Kidney (tissue), 14 donors: Measurements from ENCODE around the gene AOPEP. TPM values are rescaled to one million over a fixed set of nuclear protein-coding genes. Genes with fewer than 3 reads are reported as not detected.

Source experiments
- DNase-seq, 5 donors: peaks; one replicate each; pipeline ENCODE4 v3.0.0-alpha.2; 2013 to 2020
- FAIRE-seq: peaks from 2 replicates; lab custom pipeline; 2012; peaks lifted over from hg19 to GRCh38; lab: Jason Lieb, UNC
- H3K27ac ChIP-seq, 2 donors: one replicate each; pipeline ENCODE4 v1.7.0; 2013; ENCODE audit warnings: low read depth in 2 of 2, low read length in 2 of 2, inconsistent platforms in 1 of 2
- H3K27me3 ChIP-seq: one replicate; pipeline ENCODE4 v1.7.1; 2013; ENCODE audit warnings: low read length, inconsistent platforms; ENCODE audit not compliant: control insufficient read depth, insufficient read depth
- H3K36me3 ChIP-seq, 3 donors: one replicate each; pipeline versions ENCODE4 v1.7.0 to v1.7.1; 2013; ENCODE audit warnings: low read length in 3 of 3, control low read depth in 1 of 3, inconsistent platforms in 1 of 3; ENCODE audit not compliant: insufficient read depth in 3 of 3, control insufficient read depth in 2 of 3
- H3K4me1 ChIP-seq, 3 donors: one replicate each; pipeline versions ENCODE4 v1.7.0 to v1.7.1; 2013; ENCODE audit warnings: low read length in 3 of 3, inconsistent platforms in 1 of 3, low read depth in 1 of 3; ENCODE audit not compliant: control insufficient read depth in 2 of 3, insufficient read depth in 2 of 3
- H3K4me3 ChIP-seq, 3 donors: one replicate each; pipeline versions ENCODE4 v1.7.0 to v1.8.1; 2013; ENCODE audit warnings: low read length in 3 of 3, control low read depth in 1 of 3, inconsistent platforms in 1 of 3
- H3K9ac ChIP-seq, 3 donors: one replicate each; pipeline versions ENCODE4 v1.7.0 to v1.7.1; 2013; ENCODE audit warnings: low read length in 3 of 3, control low read depth in 1 of 3, inconsistent platforms in 1 of 3
- H3K9me3 ChIP-seq, 3 donors: one replicate each; pipeline versions ENCODE4 v1.7.0 to v1.7.1; 2013; ENCODE audit warnings: low read length in 3 of 3, control low read depth in 1 of 3, inconsistent platforms in 1 of 3; ENCODE audit not compliant: control insufficient read depth in 2 of 3, insufficient read depth in 1 of 3
- intact Hi-C: fragments of 100-400 bp; cut with DNase I; formaldehyde crosslinking; loops from one replicate; pipeline ENCODE4 v1.11.1; 2022
- polyA plus RNA-seq: library from polyadenylated mRNA; stranded (reverse); fragments of 350-450 nt; fragmentation: Illumina TruSeq; extraction: RNeasy Lipid Tissue Mini Kit (QIAGEN cat#74804); gene quantifications from one replicate; pipeline ENCODE4 v1.2.3, GENCODE V29; 2014; ENCODE audit warnings: low read depth, low replicate concordance; ENCODE audit not compliant: insufficient read depth
- total RNA-seq: library from RNA; stranded (reverse); fragmentation: NEBNext Ultra II Directional; extraction: Animal tissue kit (Norgen Biotek cat#: 25700); gene quantifications from one replicate; pipeline ENCODE4 v1.2.1, GENCODE V29; 2021
- TF ChIP-seq, protein P1 (sequence below): IDR thresholded peaks from 3 replicates; pipeline ENCODE4 v1.5.1; 2012; ENCODE audit warnings: mild to moderate bottlenecking, moderate library complexity, borderline replicate concordance; ENCODE audit not compliant: insufficient read depth; ENCODE audit errors: extremely low read depth
- donor health status: control.
- donor health status: control.
- donor health status: control.
- donor health status: control.
- donor health status: control.
- donor health status: DM: yes; HTN: yes; CAD: no.
- donor health status: Normal renal cell carcinoma (clear cell type).

AOPEP gene
- total and polyA plus RNA-seq, 2 donors from 2014 or later, result 52.2 to 119 TPM

DNA sequence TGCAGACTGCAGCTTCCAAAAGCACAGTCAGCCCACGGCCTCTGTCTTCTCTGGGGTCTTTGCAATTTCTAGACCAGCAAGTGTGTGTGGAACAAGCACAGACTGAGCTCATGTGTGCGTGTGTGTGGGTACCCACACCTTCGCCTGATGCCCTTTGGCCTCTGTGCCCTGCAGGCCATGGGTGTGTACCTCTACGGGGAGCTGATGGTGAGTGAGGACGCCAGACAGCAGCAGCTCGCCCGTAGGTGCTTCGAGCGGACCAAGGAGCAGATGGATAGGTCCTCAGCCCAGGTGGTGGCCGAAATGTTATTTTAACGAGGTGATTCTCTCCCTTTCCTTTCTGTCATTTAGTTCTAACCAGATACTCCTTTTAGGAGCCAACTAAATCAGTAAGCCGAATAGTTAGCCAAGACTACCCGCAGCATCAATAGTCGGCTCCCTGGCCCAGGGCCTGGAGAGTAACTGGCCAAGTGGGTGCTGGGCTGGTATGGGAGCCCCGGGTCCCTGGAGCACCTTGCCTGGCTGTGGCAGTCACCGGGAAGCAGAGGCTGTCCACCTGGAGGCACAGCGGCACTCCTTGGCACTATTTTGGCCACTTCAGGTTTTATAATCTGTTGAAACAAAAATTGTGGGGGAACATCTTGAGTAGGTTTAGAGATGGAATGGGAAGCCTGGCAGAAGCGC lies 356.0 kb downstream of the AOPEP start:
- peaks cover 4 to 18% (median 12%) of the 10 kb centered on the region in 3 donors for H3K4me1 ChIP-seq
- no peak for FAIRE-seq
- H3K4me3 ChIP-seq, result no peak overlapping the region
- no peak for DNase-seq
- H3K36me3 ChIP-seq, result peaks cover 9 to 59% (median 35%) of the 10 kb centered on the region in 3 donors
- H3K27me3 ChIP-seq, result no peaks in the 10 kb centered on the region
- H3K9me3 ChIP-seq, result no peaks in the 10 kb centered on the region
- intact Hi-C loops, result no loop called here
- H3K27ac ChIP-seq, result no peak overlapping the region
- H3K9ac ChIP-seq, result no peak overlapping the region
- TF ChIP-seq, protein P1, sequence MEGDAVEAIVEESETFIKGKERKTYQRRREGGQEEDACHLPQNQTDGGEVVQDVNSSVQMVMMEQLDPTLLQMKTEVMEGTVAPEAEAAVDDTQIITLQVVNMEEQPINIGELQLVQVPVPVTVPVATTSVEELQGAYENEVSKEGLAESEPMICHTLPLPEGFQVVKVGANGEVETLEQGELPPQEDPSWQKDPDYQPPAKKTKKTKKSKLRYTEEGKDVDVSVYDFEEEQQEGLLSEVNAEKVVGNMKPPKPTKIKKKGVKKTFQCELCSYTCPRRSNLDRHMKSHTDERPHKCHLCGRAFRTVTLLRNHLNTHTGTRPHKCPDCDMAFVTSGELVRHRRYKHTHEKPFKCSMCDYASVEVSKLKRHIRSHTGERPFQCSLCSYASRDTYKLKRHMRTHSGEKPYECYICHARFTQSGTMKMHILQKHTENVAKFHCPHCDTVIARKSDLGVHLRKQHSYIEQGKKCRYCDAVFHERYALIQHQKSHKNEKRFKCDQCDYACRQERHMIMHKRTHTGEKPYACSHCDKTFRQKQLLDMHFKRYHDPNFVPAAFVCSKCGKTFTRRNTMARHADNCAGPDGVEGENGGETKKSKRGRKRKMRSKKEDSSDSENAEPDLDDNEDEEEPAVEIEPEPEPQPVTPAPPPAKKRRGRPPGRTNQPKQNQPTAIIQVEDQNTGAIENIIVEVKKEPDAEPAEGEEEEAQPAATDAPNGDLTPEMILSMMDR, result no peak

DNA sequence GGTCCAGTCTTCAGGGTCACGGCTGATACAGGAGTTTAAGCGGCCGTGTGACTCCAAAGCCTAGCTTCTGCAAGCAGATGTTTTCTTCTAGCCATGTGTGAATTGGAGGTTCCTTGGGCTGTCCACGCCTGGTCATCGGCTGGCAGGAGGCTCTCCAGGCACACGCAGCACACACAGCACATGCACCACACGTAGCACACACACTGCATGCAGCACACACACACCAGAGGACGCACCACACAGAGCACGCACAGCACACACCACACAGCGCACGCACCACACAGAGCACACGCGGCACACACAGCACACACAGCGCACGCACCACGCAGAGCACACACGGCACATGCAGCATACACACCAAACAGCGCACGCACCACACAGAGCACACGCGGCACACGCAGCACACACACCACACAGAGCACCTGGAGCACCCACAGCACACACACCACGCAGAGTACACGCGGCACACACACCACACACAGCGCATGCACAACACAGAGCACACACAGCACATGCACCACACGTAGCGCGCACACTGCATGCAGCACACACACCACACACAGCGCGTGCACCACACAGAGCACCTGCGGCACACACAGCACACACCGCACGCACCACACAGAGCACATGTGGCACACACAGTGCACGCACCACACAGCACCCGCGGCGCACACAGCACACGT lies 356.7 kb downstream of the AOPEP start:
- TF ChIP-seq, protein P1, result no peak
- Histone ChIP-seq H3K4me1 (peaks cover 3 to 15% (median 9%) of the 10 kb centered on the region in 3 donors), H3K27ac (no peak overlapping the region), H3K9me3 (no peaks in the 10 kb centered on the region), H3K4me3 (no peak overlapping the region), H3K27me3 (no peaks in the 10 kb centered on the region), H3K36me3 (peaks cover 9 to 59% (median 35%) of the 10 kb centered on the region in 3 donors), H3K9ac (no peak overlapping the region)
- no peak for DNase-seq
- no peak for FAIRE-seq
- intact Hi-C loops, result no loop called here

DNA sequence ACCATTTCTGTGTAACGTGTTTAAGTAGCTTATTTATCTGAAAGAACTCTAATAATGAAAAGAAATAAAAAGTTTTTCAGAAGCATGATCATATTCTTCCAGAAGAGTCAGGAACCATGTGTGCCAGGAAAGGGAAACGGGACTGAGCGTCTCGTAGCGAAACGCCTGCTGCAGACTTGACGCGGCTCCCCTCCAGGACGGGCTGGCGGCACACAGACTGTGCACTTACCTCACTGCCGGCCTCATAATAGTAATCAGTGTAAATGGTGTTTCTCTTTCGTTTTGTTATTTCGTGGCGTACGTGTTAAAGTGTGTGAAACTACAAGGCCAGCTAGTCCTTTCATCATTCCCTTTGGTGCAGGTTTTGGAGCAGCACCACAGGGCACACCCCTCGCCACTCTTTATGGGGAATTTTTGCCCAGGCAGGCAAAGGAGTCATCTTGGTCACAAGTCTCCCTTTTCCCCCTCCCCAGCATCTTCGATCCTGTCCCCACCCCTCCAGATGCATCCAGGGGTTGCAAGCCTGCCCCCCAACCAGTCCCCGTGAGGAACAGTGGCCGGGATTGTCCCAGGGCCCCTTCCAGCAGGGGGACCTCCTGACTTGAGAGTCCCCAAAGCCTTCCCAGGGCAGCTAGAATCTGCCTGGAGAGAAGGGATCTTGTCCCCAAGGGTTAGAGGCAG lies 357.9 kb downstream of the AOPEP start:
- DNase-seq, result peak in 1 of 5 donors; percentile 32
- H3K9ac ChIP-seq, result no peak overlapping the region
- no peaks in the 10 kb centered on the region for H3K9me3 ChIP-seq
- no peaks in the 10 kb centered on the region for H3K27me3 ChIP-seq
- H3K27ac ChIP-seq, result no peak overlapping the region
- H3K36me3 ChIP-seq, result peaks cover 9 to 56% (median 35%) of the 10 kb centered on the region in 3 donors
- intact Hi-C loops, result no loop called here
- FAIRE-seq, result no peak
- TF ChIP-seq, protein P1, result no peak
- H3K4me3 ChIP-seq, result no peak overlapping the region
- H3K4me1 ChIP-seq, result peaks cover 0 to 19% (median 11%) of the 10 kb centered on the region in 3 donors
